GM12874 (cell line): ENCODE results near the gene UBE2Q1.

Experiments used
- CTCF ChIP-seq: IDR thresholded peaks from 2 replicates; pipeline ENCODE4 v1.5.1; 2011; ENCODE audit warnings: low read depth, mild to moderate bottlenecking, control low read depth, low read length, moderate library complexity; ENCODE audit not compliant: insufficient read depth

UBE2Q1 gene

DNA sequence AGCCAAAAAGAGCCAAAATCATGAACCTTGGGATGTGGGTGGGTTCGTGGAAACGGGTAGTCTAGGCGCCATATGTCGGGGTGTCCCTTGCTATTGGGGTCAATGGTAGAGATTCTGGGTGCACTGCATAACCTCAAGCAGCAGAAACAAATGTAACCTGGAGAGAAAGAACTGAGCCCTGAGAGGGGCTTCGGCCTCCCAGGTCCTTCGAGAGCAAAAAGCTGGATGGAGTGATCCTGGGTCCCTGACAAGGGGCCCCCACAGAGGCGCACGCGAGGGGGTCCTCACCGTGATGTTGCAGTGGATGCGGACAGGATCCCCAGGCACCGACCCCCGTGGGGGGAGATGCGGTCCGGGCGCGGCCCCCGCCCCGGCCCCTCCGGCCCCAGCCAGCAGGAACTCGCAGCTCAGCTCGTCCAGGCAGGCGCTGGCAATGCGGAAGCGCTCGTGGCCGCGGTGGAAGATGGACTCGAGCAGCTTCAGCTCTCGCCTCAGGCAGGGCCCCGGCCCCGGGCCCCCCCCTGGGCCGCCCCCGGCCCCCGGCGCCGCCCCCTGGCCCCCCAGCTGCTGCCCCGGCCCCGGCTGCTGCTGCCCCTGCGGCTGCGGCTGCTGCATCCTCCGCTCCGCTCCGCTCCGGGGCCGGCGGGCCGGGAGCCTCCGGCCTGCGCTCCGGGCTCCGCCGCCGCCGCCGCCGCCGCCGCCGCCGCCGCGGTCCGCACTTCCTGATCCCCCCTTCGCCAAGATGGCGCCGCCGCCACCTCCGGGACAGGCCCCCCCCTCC lies at the start of gene UBE2Q1:
Gene UBE2Q1, minus strand, starts transcription at position 724 of the 781 bp plus-strand sequence. Its CDS starts 109 bp downstream, at position 615.
- TF ChIP-seq CTCF = no peak

GRCh38 chr1:154607609-154608396 lies 49.3 kb upstream of the UBE2Q1 start, which contains the start of gene ADAR:
Gene ADAR, minus strand, starts transcription at chr1:154608186. Its CDS starts 180 bp downstream, at chr1:154608006.
- no peak for TF ChIP-seq CTCF

DNA sequence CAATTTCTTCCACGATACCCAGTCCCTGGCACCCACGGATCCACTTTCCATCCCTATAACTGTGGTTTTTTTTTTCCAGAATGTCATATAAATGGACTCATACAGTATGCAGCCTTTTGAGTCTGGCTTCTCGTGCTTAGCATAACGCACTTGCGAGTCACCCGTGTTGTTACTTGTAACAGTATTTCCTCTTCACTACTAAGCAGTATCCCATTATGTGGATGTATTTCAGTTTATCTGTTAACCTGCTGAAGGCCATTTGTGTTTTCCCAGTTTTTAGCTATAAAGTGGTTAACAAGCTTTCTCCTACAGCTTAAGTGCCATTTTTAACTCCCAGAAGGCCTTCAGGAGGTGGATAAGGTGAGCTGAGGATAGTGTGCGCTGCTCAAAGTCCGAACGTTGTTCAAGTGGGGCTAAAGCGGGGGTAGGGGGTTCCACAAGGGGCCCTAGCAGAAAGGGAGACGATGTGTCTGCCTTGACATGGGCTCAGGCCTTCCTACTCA lies 48.7 kb upstream of the UBE2Q1 start:
- no peak for TF ChIP-seq CTCF

DNA sequence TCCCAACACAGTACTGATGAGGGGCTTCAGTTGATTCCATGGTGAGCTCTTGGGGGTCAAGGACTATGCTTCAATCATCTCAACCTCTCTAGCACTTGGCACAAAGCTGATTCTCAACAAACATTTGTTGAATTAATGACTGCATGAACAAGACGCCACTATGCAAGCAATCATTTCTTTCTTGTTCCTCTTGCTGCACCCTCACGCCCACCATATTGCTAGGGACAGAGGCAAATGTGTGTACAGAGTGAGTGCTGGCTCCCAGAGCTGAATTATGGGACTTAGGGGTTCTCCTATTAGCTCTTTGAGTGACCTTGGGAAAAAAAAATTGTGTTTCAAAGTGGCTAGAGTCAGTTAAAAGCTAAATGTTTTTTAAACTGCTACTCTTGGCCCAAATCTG lies 47.1 kb upstream of the UBE2Q1 start:
- TF ChIP-seq CTCF = no peak

DNA sequence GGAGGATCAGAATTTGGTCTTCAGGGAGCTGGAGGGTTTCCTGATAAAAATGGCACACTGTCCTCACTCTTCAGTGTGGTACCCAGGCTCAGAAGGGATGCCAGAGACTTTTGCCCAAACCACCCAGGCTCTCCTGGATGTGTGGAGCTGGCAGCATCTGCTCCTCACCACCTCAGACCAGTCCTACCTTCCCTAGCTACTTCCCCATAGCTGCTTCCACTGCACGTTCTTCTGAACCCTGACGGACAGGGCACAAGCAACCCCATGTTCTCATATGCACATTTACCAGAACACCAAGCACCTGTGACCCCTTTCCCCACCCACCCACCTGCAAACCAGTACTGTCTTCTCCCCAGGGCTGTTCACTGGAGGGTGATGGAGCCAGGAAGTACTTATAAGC lies 44.9 kb upstream of the UBE2Q1 start:
- no peak for TF ChIP-seq CTCF

DNA sequence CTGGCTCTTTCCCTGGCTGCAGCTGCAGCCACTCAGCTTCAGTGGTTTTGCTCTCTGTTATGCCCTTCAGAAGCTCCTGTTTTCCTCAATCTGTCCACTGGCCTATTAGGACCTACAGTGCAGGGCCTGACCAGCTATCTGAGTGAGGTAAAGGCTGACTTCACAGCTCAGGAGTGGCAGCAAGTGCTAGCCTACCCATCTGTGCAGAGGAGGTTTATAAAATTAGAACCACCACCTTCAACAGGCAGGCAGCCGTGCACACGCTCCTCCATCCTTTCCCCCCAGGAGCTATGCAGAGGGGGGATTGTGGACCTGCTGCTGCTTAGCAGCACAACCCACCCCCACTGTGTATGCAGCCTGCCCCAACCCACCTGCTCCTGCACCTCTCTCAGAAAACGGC lies 41.2 kb upstream of the UBE2Q1 start:
- TF ChIP-seq CTCF = no peak
